Right atrium auricular region (tissue), 2 donors: Measurements from ENCODE around the gene TMUB1. TPM values are rescaled to one million over a fixed set of nuclear protein-coding genes. Genes with fewer than 3 reads are reported as not detected.

Experiments used
- DNase-seq: peaks from one replicate; pipeline ENCODE4 v3.0.0-alpha.2; 2019; ENCODE audit warnings: low spot score
- H3K27ac ChIP-seq, 2 donors: fragments of 200-600 bp; sonication (generic); 1 replicate in 1 of 2; 2 replicates in 1 of 2; pipeline ENCODE4 v1.5.1; 2016 to 2019
- H3K27me3 ChIP-seq, 2 donors: fragments of 200-600 bp; sonication (generic); one replicate each; pipeline versions ENCODE4 v1.5.1 to v1.6.0; 2017 to 2019
- H3K36me3 ChIP-seq: fragments of 200-600 bp; sonication (generic); one replicate; pipeline ENCODE4 v1.5.1; 2016
- H3K4me1 ChIP-seq, 2 donors: fragments of 200-600 bp; sonication (generic); one replicate each; pipeline versions ENCODE4 v1.5.1 to v1.6.0; 2017 to 2019
- H3K4me3 ChIP-seq, 2 donors: fragments of 200-600 bp; sonication (generic); 1 replicate in 1 of 2; 2 replicates in 1 of 2; pipeline ENCODE4 v1.5.1; 2017 to 2019; ENCODE audit warnings: mild to moderate bottlenecking in 1 of 2, moderate library complexity in 1 of 2
- H3K9me3 ChIP-seq, 2 donors: fragments of 200-600 bp; sonication (generic); one replicate each; pipeline ENCODE4 v1.5.1; 2019
- CTCF ChIP-seq, 2 donors: fragments of 200-600 bp; sonication (generic); IDR thresholded peaks; one replicate each; pipeline ENCODE4 v1.5.1; 2019; ENCODE audit warnings: antibody characterized with exemption in 2 of 2
- total RNA-seq, 2 donors: library from RNA; depleted of rRNA; stranded (reverse); fragments of >200 nt; gene quantifications; one replicate each; pipeline ENCODE4 v1.1.0, GENCODE V29; 2016

Gene TMUB1
- total RNA-seq, 2 donors from 2014 or later, result 28.0 to 53.6 TPM

GRCh38 chr7:151087245-151088018 is 4.1 kb upstream of the TMUB1 start:
- DNase-seq, result no peak
- no peaks in the 10 kb centered on the region for H3K9me3 ChIP-seq

GRCh38 chr7:151086802-151087244 is 3.5 kb upstream of the TMUB1 start:
- Histone ChIP-seq H3K36me3 (no peaks in the 10 kb centered on the region), H3K27me3 (no peaks in the 10 kb centered on the region), H3K27ac (peak overlapping the region; percentile 89 to 90), H3K4me3 (peak overlapping the region; percentile 58 to 79), H3K9me3 (no peaks in the 10 kb centered on the region), H3K4me1 (peaks cover 4 to 73% of the 10 kb centered on the region in 2 donors)
- TF ChIP-seq CTCF (IDR thresholded peaks at IDR 0.05), result no peak
- DNase-seq, result no peak

More at GRCh38 chr7:151087245-151088018, 4.1 kb upstream of the TMUB1 start:
- peak overlapping the region; percentile 58 to 79 for H3K4me3 ChIP-seq
- H3K36me3 ChIP-seq, result no peaks in the 10 kb centered on the region
- peaks cover 4 to 69% of the 10 kb centered on the region in 2 donors for H3K4me1 ChIP-seq
- H3K27ac ChIP-seq, result peak overlapping the region; percentile 89 to 90
- no peaks in the 10 kb centered on the region for H3K27me3 ChIP-seq
- TF ChIP-seq CTCF (IDR thresholded peaks at IDR 0.05), result peak in 1 of 2 donors; percentile 67

GRCh38 chr7:151085691-151086620 is 2.7 kb upstream of the TMUB1 start, which contains the start of gene AGAP3:
TSS of gene AGAP3 (plus strand) at chr7:151086475. CDS start at chr7:151086742, 267 bp downstream.
- H3K27me3 ChIP-seq, result no peaks in the 10 kb centered on the region
- no peak for TF ChIP-seq CTCF (IDR thresholded peaks at IDR 0.05)
- peak; percentile 89 for DNase-seq
- H3K4me1 ChIP-seq, result peaks cover 4 to 73% of the 10 kb centered on the region in 2 donors
- no peaks in the 10 kb centered on the region for H3K9me3 ChIP-seq
- H3K27ac ChIP-seq, result peak within 1 kb of the TSS; percentile 91 to 97
- H3K4me3 ChIP-seq, result peak within 1 kb of the TSS; percentile 58 to 79
- H3K36me3 ChIP-seq, result no peaks in the 10 kb centered on the region

GRCh38 chr7:151085329-151085690 is 2.0 kb upstream of the TMUB1 start:
- H3K4me3 ChIP-seq, result peak overlapping the region in 1 of 2 donors; percentile 79
- H3K9me3 ChIP-seq, result no peaks in the 10 kb centered on the region
- TF ChIP-seq CTCF (IDR thresholded peaks at IDR 0.05), result no peak
- H3K27ac ChIP-seq, result peak overlapping the region; percentile 91 to 97
- H3K27me3 ChIP-seq, result no peaks in the 10 kb centered on the region
- no peaks in the 10 kb centered on the region for H3K36me3 ChIP-seq
- peaks cover 4 to 71% of the 10 kb centered on the region in 2 donors for H3K4me1 ChIP-seq
- no peak for DNase-seq

- Histone ChIP-seq H3K36me3 (no peaks in the 10 kb centered on the region), H3K9me3 (no peaks in the 10 kb centered on the region), H3K4me1 (peaks cover 4 to 68% of the 10 kb centered on the region in 2 donors), H3K4me3 (peak overlapping the region; percentile 81 to 98), H3K27ac (peak overlapping the region; percentile 95 to 96), H3K27me3 (no peaks in the 10 kb centered on the region)
- TF ChIP-seq CTCF (IDR thresholded peaks at IDR 0.05), result no peak
- DNase-seq, result no peak
Observed at GRCh38 chr7:151083824-151084160, 499 bp upstream of the TMUB1 start.
